OCI-LY1 (cell line): ENCODE measurements around the gene ACAN.

Source experiments
- CTCF ChIP-seq: fragments of 200-600 bp; sonication (generic), shearing (Covaris generic); IDR thresholded peaks from 2 replicates; pipeline ENCODE4 v1.5.1; 2017; ENCODE audit warnings: mild to moderate bottlenecking, antibody characterized with exemption, low read length, moderate library complexity, mixed read lengths
- EZH2 ChIP-seq: fragments of 200-600 bp; sonication (generic), shearing (Covaris generic); IDR thresholded peaks from 2 replicates; pipeline ENCODE4 v1.8.0; 2017; ENCODE audit warnings: borderline replicate concordance, mixed run types, mild to moderate bottlenecking, antibody characterized with exemption, low read length, moderate library complexity, mixed read lengths

- TF ChIP-seq CTCF, result no peak
- no peak for TF ChIP-seq EZH2
Observed at GRCh38 chr15:88828791-88829190, 25.6 kb downstream of the ACAN start.
